Keratinocyte (primary cell): Measurements from ENCODE around the gene VPS18. TPM values are rescaled to one million over a fixed set of nuclear protein-coding genes. Genes with fewer than 3 reads are reported as not detected.

Source experiments
- DNase-seq: peaks from one replicate; pipeline ENCODE4 v3.0.0-alpha.2; 2011; ENCODE audit warnings: low read depth, missing footprints, low spot score
- FAIRE-seq: peaks from 2 replicates; lab custom pipeline; 2011; peaks lifted over from hg19 to GRCh38; lab: Jason Lieb, UNC
- H2AFZ ChIP-seq: 2 replicates; pipeline ENCODE4 v1.6.0; 2012; ENCODE audit warnings: low read length, control low read depth, inconsistent platforms; ENCODE audit not compliant: control insufficient read depth
- H3K27ac ChIP-seq: 2 replicates; pipeline ENCODE4 v1.5.1; 2011; ENCODE audit warnings: low read length; ENCODE audit not compliant: control insufficient read depth, insufficient read depth
- H3K27me3 ChIP-seq: 3 replicates; pipeline ENCODE4 v1.6.0; 2011; ENCODE audit warnings: low read length; ENCODE audit not compliant: control insufficient read depth, insufficient read depth; ENCODE audit errors: extremely low read depth
- H3K36me3 ChIP-seq, 2 experiments: 2 replicates in 1 of 2; 3 replicates in 1 of 2; pipeline ENCODE4 v1.5.1; 2011; ENCODE audit warnings: low read length in 2 of 2, mild to moderate bottlenecking in 1 of 2; ENCODE audit not compliant: control insufficient read depth in 2 of 2, insufficient read depth in 2 of 2; ENCODE audit errors: extremely low read depth in 1 of 2
- H3K4me1 ChIP-seq: 3 replicates; pipeline ENCODE4 v1.5.1; 2011; ENCODE audit warnings: low read length; ENCODE audit not compliant: control insufficient read depth, insufficient read depth; ENCODE audit errors: extremely low read depth
- H3K4me2 ChIP-seq: 3 replicates; pipeline ENCODE4 v1.6.0; 2011; ENCODE audit warnings: low read depth, low read length; ENCODE audit not compliant: control insufficient read depth, insufficient read depth; ENCODE audit errors: extremely low read depth
- H3K4me3 ChIP-seq, 3 experiments: fragments of 200-600 bp in 1 of 3; sonication (generic) in 1 of 3; 2 replicates in 2 of 3; 3 replicates in 1 of 3; pipeline ENCODE4 v1.5.1; 2011 to 2016; ENCODE audit warnings: low read length in 3 of 3, mild to moderate bottlenecking in 3 of 3, control low read depth in 2 of 3, inconsistent platforms in 1 of 3, low read depth in 1 of 3, mixed read lengths in 1 of 3, mixed run types in 1 of 3, moderate library complexity in 1 of 3; ENCODE audit not compliant: control insufficient read depth in 2 of 3, insufficient read depth in 2 of 3; ENCODE audit errors: extremely low read depth in 1 of 3
- H3K79me2 ChIP-seq: 2 replicates; pipeline ENCODE4 v1.6.0; 2012; ENCODE audit warnings: low read length; ENCODE audit not compliant: control insufficient read depth, insufficient read depth
- H3K9ac ChIP-seq: 3 replicates; pipeline ENCODE4 v1.6.0; 2011; ENCODE audit warnings: low read length; ENCODE audit not compliant: control insufficient read depth, insufficient read depth; ENCODE audit errors: extremely low read depth
- H3K9me1 ChIP-seq: 3 replicates; pipeline ENCODE4 v1.6.0; 2011; ENCODE audit warnings: low read length; ENCODE audit not compliant: control insufficient read depth, insufficient read depth; ENCODE audit errors: extremely low read depth
- H3K9me3 ChIP-seq: 2 replicates; pipeline ENCODE4 v1.5.1; 2012; ENCODE audit warnings: low read depth, low read length; ENCODE audit not compliant: control insufficient read depth
- H4K20me1 ChIP-seq: 3 replicates; pipeline ENCODE4 v1.6.0; 2011; ENCODE audit warnings: low read length; ENCODE audit not compliant: control insufficient read depth, insufficient read depth; ENCODE audit errors: extremely low read depth
- CTCF ChIP-seq, 3 experiments: IDR thresholded peaks in 1 of 3; conservative IDR thresholded peaks in 1 of 3; optimal IDR thresholded peaks in 1 of 3; 2 replicates in 2 of 3; 3 replicates in 1 of 3; pipeline versions ENCODE3 to v1.5.1; 2011; ENCODE audit warnings: low read length in 3 of 3, mild to moderate bottlenecking in 3 of 3, moderate library complexity in 2 of 3, control low read depth in 1 of 3, inconsistent platforms in 1 of 3; ENCODE audit not compliant: insufficient read depth in 2 of 3; ENCODE audit errors: extremely low read depth in 1 of 3
- EZH2 ChIP-seq: IDR thresholded peaks from one replicate; pipeline ENCODE4 v1.6.1; 2012; ENCODE audit warnings: inconsistent platforms, mild to moderate bottlenecking, low read length, moderate library complexity
- dilution Hi-C: fragments of 300-500 bp; cut with MboI; formaldehyde crosslinking; loops from one replicate; pipeline ENCODE4 v1.7.0; 2020; ENCODE audit warnings: low sequenced_read_pairs; ENCODE audit not compliant: extremely low pct_ligation_motif_present
- polyA plus RNA-seq, 5 experiments: library from polyadenylated mRNA; depleted of rRNA in 3 of 5; stranded (reverse) in 3 of 5; stranded (forward) in 1 of 5; unstranded in 1 of 5; fragments of >200 nt; gene quantifications; 1 replicate in 1 of 5; 2 replicates in 3 of 5; 3 replicates in 1 of 5; pipeline versions ENCODE4 v1.2.1 to v1.2.3, GENCODE V29; 2011 to 2012; ENCODE audit warnings: missing spikeins in 2 of 5, low read depth in 1 of 5, low replicate concordance in 1 of 5

VPS18 gene
- polyA plus RNA-seq, 1 donor (not counting 4 experiments of a cell fraction or from before 2014, with no cell fraction given) = 11.6 TPM

GRCh38 chr15:40928821-40929659, 34.8 kb downstream of the VPS18 start, which contains the start of gene DLL4:
Gene DLL4 (plus strand): TSS chr15:40929340. CDS start chr15:40929669, 329 bp downstream.
- no peak within 1 kb of the TSS for H3K27ac ChIP-seq
- no peaks in the 10 kb centered on the region for H3K36me3 ChIP-seq
- H3K9ac ChIP-seq = no peak within 1 kb of the TSS
- peak within 1 kb of the TSS; percentile 22 to 60 (median 48) for H3K4me3 ChIP-seq
- dilution Hi-C loops = no loop called here
- peak; percentile 61 for TF ChIP-seq EZH2
- TF ChIP-seq CTCF (optimal IDR thresholded peaks at IDR 0.05 in 1 of 3, IDR thresholded peaks at IDR 0.05 in 1 of 3, conservative IDR thresholded peaks at IDR 0.05 in 1 of 3; ENCODE audit: extremely low read depth in 1 of 3, insufficient read depth in 2 of 3, low read length in 3 of 3) = no peak
- H3K9me3 ChIP-seq = no peaks in the 10 kb centered on the region
- H4K20me1 ChIP-seq = peaks cover 2% of the 10 kb centered on the region
- H3K9me1 ChIP-seq = no peaks in the 10 kb centered on the region
- DNase-seq (no peak), FAIRE-seq (no peak)
- peak within 1 kb of the TSS; percentile 8 for H2AFZ ChIP-seq
- H3K4me2 ChIP-seq = peak within 1 kb of the TSS; percentile 70
- no peaks in the 10 kb centered on the region for H3K79me2 ChIP-seq
- H3K27me3 ChIP-seq = peaks cover 94% of the 10 kb centered on the region
- H3K4me1 ChIP-seq = peaks cover 19% of the 10 kb centered on the region

DNA sequence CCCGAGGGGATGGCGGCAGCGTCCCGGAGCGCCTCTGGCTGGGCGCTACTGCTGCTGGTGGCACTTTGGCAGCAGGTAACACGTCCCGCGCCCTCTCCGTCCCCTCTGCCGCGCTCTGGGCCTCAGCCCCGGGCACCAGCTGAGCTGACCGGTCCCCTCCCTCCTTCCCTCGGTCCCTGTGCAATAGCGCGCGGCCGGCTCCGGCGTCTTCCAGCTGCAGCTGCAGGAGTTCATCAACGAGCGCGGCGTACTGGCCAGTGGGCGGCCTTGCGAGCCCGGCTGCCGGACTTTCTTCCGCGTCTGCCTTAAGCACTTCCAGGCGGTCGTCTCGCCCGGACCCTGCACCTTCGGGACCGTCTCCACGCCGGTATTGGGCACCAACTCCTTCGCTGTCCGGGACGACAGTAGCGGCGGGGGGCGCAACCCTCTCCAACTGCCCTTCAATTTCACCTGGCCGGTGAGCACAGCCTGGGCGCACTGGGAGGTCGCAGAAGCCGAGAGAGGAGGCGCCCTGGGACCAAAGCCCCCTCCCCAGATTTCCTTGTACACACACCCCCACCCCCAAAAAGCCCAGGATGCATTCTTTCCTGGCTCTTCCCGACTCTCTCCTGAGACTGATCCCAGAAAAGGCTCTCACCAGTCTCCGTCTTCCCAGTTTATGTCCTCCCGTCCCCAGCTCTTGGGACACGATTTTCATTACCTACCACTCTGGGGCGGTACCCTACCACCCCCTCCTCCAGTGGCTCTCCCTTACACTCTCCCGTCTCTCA, 35.6 kb downstream of the VPS18 start:
- no peak for FAIRE-seq
- Histone ChIP-seq H2AFZ (no peak overlapping the region), H3K9me1 (no peaks in the 10 kb centered on the region), H3K4me1 (peaks cover 19% of the 10 kb centered on the region), H4K20me1 (peaks cover 2% of the 10 kb centered on the region), H3K27ac (no peak overlapping the region), H3K36me3 (no peaks in the 10 kb centered on the region), H3K9ac (no peak overlapping the region), H3K79me2 (no peaks in the 10 kb centered on the region), H3K4me2 (peak overlapping the region; percentile 70), H3K9me3 (no peaks in the 10 kb centered on the region), H3K27me3 (peaks cover 88% of the 10 kb centered on the region), H3K4me3 (peak overlapping the region; percentile 20 to 60 (median 51))
- dilution Hi-C loops = no loop called here
- no peak for DNase-seq
- TF ChIP-seq EZH2 (peak; percentile 87), CTCF (optimal IDR thresholded peaks at IDR 0.05 in 1 of 3, IDR thresholded peaks at IDR 0.05 in 1 of 3, conservative IDR thresholded peaks at IDR 0.05 in 1 of 3; ENCODE audit: extremely low read depth in 1 of 3, insufficient read depth in 2 of 3, low read length in 3 of 3) (no peak)
